HepG2 (cell line): ENCODE measurements around the gene JADE2. TPM values are rescaled to one million over a fixed set of nuclear protein-coding genes. Genes with fewer than 3 reads are reported as not detected.

ENCODE experiments used
- ATAC-seq: fragments of 200-7000 bp; cut with Tn5 transposase; 3 replicates; pipeline ENCODE4 v1.9.1; 2020; ENCODE audit warnings: mild to moderate bottlenecking, moderate library complexity
- BruUV-seq: library from RNA; stranded (reverse); fragments of 400-500 nt; replicated peaks from 2 replicates; lab custom pipeline; 2021; lab: Mats Ljungman, UMichigan
- CTCF ChIA-PET: fragments of 300-600 bp; formaldehyde crosslinking; extraction: SDS; loops from one replicate; lab custom pipeline; 2021; ENCODE audit warnings: low total read pairs, inconsistent platforms, low intra/inter-chr PET ratio; lab: Yijun Ruan, JAX
- POLR2A ChIA-PET: fragments of 350-600 bp; sonication (Branson Sonifier 250); formaldehyde crosslinking; loops from one replicate; lab custom pipeline; 2020; ENCODE audit warnings: antibody characterized with exemption, inconsistent platforms; lab: Yijun Ruan, JAX
- DNase-seq: peaks from one replicate; pipeline ENCODE4 v3.0.0-alpha.2; 2015; ENCODE audit warnings: low spot score
- FAIRE-seq: peaks from 3 replicates; lab custom pipeline; 2011; peaks lifted over from hg19 to GRCh38; lab: Jason Lieb, UNC
- H2AFZ ChIP-seq: one replicate; pipeline ENCODE4 v1.6.1; 2011; ENCODE audit warnings: low read length, inconsistent platforms
- H3K27ac ChIP-seq: fragments of 300-600 bp; 3 replicates; pipeline ENCODE4 v1.8.0; 2011; ENCODE audit warnings: mixed run types, mild to moderate bottlenecking, mixed read lengths, low read length, inconsistent platforms; ENCODE audit not compliant: insufficient read depth; ENCODE audit errors: extremely low read length
- H3K27me3 ChIP-seq, 2 experiments: fragments of 200-600 bp in 1 of 2; 2 replicates in 1 of 2; 3 replicates in 1 of 2; pipeline versions ENCODE4 v1.6.0 to v1.8.0; 2011; ENCODE audit warnings: low read length in 2 of 2, mild to moderate bottlenecking in 2 of 2, moderate library complexity in 2 of 2, inconsistent platforms in 1 of 2; ENCODE audit not compliant: insufficient read depth in 2 of 2, control insufficient read depth in 1 of 2
- H3K36me3 ChIP-seq, 2 experiments: fragments of 200-600 bp in 1 of 2; replicated peaks in 1 of 2; 2 replicates in 1 of 2; 3 replicates in 1 of 2; pipeline versions ENCODE4 v1.5.1 to v1.8.0; 2011; ENCODE audit warnings: low read length in 2 of 2, inconsistent platforms in 1 of 2; ENCODE audit not compliant: insufficient read depth in 2 of 2, control insufficient read depth in 1 of 2
- H3K4me1 ChIP-seq: 2 replicates; pipeline ENCODE4 v1.5.1; 2012; ENCODE audit warnings: low read length, inconsistent platforms; ENCODE audit not compliant: insufficient read depth
- H3K4me2 ChIP-seq: 2 replicates; pipeline ENCODE4 v1.6.0; 2011; ENCODE audit warnings: low read depth, low read length, inconsistent platforms
- H3K4me3 ChIP-seq, 3 experiments: fragments of 200-600 bp in 1 of 3; sonication (generic), shearing (Covaris generic) in 1 of 3; replicated peaks in 1 of 3; 2 replicates each; pipeline ENCODE4 v1.5.1; 2011 to 2016; ENCODE audit warnings: low read length in 3 of 3, inconsistent platforms in 2 of 3, low read depth in 2 of 3, mild to moderate bottlenecking in 2 of 3, control low read depth in 1 of 3, mixed read lengths in 1 of 3; ENCODE audit not compliant: insufficient read depth in 1 of 3
- H3K79me2 ChIP-seq: one replicate; pipeline ENCODE4 v1.6.1; 2011; ENCODE audit warnings: low read length, inconsistent platforms; ENCODE audit not compliant: insufficient read depth
- H3K9ac ChIP-seq: 2 replicates; pipeline ENCODE4 v1.6.0; 2011; ENCODE audit warnings: mild to moderate bottlenecking, low read depth, low read length, inconsistent platforms; ENCODE audit not compliant: insufficient read depth
- H3K9me3 ChIP-seq: 2 replicates; pipeline ENCODE4 v1.5.1; 2012; ENCODE audit warnings: mild to moderate bottlenecking, low read length
- H4K20me1 ChIP-seq: 2 replicates; pipeline ENCODE4 v1.6.0; 2011; ENCODE audit warnings: inconsistent platforms, mild to moderate bottlenecking, low read length, moderate library complexity; ENCODE audit not compliant: insufficient read depth
- HINFP ChIP-seq: sonication (generic); formaldehyde crosslinking; IDR thresholded peaks from 2 replicates; pipeline ENCODE4 v1.4.0; 2020; ENCODE audit warnings: low read depth, mild to moderate bottlenecking, missing genetic modification reagents
- MXI1 ChIP-seq: IDR thresholded peaks from 3 replicates; pipeline ENCODE4 v1.6.1; 2012; ENCODE audit warnings: low read depth, low read length, inconsistent platforms, borderline replicate concordance
- ZNF383 ChIP-seq: sonication (generic); formaldehyde crosslinking; IDR thresholded peaks from 2 replicates; pipeline ENCODE4 v1.4.0; 2020; ENCODE audit warnings: missing genetic modification reagents, mild to moderate bottlenecking, borderline replicate concordance
- ZNF570 ChIP-seq: sonication (generic); formaldehyde crosslinking; IDR thresholded peaks from 2 replicates; pipeline ENCODE4 v1.4.0; 2020; ENCODE audit warnings: mild to moderate bottlenecking, missing genetic modification reagents, borderline replicate concordance
- WGBS: methylation state at CpG from one replicate; pipeline ENCODE4 v1.1.6; 2017; ENCODE audit warnings: low lambda C conversion rate; 5-methylcytosine and 5-hydroxymethylcytosine counted together
- in situ Hi-C: cut with HindIII; loops from 2 replicates; pipeline ENCODE4 v1.10.0; 2017; ENCODE audit warnings: low pct_unique_long_range_greater_than_20kb; ENCODE audit not compliant: extremely low pct_ligation_motif_present
- intact Hi-C: fragments of 100-400 bp; cut with micrococcal nuclease; formaldehyde crosslinking; loops from one replicate; pipeline ENCODE4 v1.10.0; 2022; ENCODE audit not compliant: unreplicated experiment
- polyA plus RNA-seq, 8 experiments: library from polyadenylated mRNA; depleted of rRNA in 3 of 8; stranded (reverse) in 7 of 8; unstranded in 1 of 8; fragments of >200 nt; fragmentation: Illumina TruSeq in 4 of 8; extraction: Trizol in 4 of 8; gene quantifications; 2 replicates each; pipeline versions ENCODE4 v1.2.1 to v1.2.3, GENCODE V29; 2011 to 2016; ENCODE audit warnings: low read depth in 4 of 8, missing spikeins in 1 of 8, mixed read lengths in 1 of 8; ENCODE audit not compliant: insufficient read depth in 1 of 8
- total RNA-seq, 5 experiments: library from RNA; depleted of rRNA; stranded (reverse); fragments of >200 nt; fragmentation: Illumina TruSeq; extraction: Trizol; gene quantifications; 2 replicates each; pipeline ENCODE4 v1.2.3, GENCODE V29; 2016; ENCODE audit warnings: low read depth in 1 of 5
- TF ChIP-seq, protein P1 (sequence below): sonication (generic); formaldehyde crosslinking; IDR thresholded peaks from 2 replicates; pipeline ENCODE4 v1.4.0; 2020; ENCODE audit warnings: mild to moderate bottlenecking, missing genetic modification reagents

Gene JADE2
- total and polyA plus RNA-seq, 2 of the 13 experiments (the other 11 are each of a cell fraction or from before 2014, with no cell fraction given) = 7.5 to 15.1 TPM

GRCh38 chr5:134606726-134607125, 81.3 kb downstream of the JADE2 start:
- Histone ChIP-seq H3K27ac (no peak overlapping the region), H3K27me3 (no peaks in the 10 kb centered on the region), H3K79me2 (no peaks in the 10 kb centered on the region), H3K4me1 (peaks cover 12% of the 10 kb centered on the region; the same call in 1 of the 2 replicates), H3K9ac (no peak overlapping the region), H3K4me3 (no peak overlapping the region), H3K36me3 (peaks cover 9 to 66% of the 10 kb centered on the region in 2 experiments), H4K20me1 (no peaks in the 10 kb centered on the region), H2AFZ (no peak overlapping the region), H3K9me3 (no peaks in the 10 kb centered on the region), H3K4me2 (no peak overlapping the region)
- ATAC-seq (no peak), FAIRE-seq (no peak)
- in situ Hi-C loops (no loop called here), intact Hi-C loops (no loop called here)
- BruUV-seq = no TSS peak
- POLR2A ChIA-PET = no interaction called here
- 95% methylated on average over 5 of the region's 5 CpGs for WGBS
- CTCF ChIA-PET = no interaction called here
- TF ChIP-seq, protein P1, sequence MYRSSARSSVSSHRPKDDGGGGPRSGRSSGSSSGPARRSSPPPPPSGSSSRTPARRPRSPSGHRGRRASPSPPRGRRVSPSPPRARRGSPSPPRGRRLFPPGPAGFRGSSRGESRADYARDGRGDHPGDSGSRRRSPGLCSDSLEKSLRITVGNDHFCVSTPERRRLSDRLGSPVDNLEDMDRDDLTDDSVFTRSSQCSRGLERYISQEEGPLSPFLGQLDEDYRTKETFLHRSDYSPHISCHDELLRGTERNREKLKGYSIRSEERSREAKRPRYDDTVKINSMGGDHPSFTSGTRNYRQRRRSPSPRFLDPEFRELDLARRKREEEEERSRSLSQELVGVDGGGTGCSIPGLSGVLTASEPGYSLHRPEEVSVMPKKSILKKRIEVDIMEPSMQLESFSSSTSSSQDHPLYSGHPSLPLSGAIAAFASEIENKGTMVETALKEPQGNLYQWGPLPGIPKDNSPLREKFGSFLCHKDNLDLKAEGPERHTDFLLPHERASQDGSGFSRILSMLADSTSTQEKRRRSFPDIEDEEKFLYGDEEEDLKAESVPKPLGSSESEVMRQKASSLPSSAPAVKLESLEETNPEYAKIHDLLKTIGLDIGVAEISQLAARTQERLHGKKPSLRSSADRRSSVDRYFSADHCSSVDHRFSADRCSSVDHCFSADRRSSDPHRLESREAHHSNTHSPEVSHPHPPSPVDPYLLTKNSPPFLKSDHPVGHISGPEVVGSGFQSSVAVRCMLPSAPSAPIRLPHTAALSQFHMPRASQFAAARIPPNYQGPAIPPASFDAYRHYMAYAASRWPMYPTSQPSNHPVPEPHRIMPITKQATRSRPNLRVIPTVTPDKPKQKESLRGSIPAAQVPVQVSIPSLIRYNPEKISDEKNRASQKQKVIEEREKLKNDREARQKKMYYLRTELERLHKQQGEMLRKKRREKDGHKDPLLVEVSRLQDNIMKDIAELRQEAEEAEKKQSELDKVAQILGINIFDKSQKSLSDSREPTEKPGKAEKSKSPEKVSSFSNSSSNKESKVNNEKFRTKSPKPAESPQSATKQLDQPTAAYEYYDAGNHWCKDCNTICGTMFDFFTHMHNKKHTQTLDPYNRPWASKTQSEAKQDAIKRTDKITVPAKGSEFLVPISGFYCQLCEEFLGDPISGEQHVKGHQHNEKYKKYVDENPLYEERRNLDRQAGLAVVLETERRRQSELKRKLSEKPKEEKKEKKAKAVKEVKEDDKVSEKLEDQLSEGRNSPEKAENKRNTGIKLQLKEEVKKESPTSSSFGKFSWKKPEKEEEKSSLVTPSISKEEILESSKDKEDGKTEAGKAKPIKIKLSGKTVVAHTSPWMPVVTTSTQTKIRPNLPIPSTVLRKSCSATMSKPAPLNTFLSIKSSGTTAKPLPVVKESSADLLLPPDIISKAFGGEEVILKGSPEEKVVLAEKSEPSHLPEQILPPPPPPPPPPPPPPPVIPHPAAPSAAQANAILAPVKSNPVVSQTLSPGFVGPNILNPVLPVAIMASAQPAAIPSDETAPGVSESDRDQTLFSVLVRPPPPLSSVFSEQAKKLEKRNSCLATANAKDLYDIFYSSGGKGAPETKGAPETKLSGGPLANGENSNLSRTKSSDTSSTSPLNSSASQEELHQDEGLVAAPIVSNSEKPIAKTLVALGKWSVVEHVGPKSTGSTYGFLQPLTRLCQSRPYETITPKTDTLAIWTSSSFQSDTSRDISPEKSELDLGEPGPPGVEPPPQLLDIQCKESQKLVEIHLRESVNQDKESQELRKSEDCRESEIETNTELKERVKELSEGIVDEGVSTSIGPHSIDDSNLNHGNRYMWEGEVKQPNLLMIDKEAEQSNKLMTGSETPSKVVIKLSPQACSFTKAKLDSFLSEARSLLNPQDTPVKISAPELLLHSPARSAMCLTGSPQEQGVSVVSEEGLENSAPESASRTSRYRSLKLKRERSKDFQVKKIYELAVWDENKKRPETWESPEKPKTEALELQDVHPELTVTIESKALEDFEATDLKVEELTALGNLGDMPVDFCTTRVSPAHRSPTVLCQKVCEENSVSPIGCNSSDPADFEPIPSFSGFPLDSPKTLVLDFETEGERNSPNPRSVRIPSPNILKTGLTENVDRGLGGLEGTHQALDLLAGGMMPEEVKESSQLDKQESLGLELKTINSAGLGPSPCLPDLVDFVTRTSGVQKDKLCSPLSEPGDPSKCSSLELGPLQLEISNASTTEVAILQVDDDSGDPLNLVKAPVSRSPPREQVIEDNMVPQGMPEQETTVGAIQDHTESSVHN (CRISPR knock-in tag) = no peak
- TF ChIP-seq HINFP (CRISPR knock-in tag) (no peak), ZNF570 (CRISPR knock-in tag) (no peak), ZNF383 (CRISPR knock-in tag) (no peak), MXI1 (no peak)
- TF ChIP-seq, all 625 proteins: peak for 0
- DNase-seq = no peak
